HL-60 (cell line): ENCODE results near the gene KRTAP5-2.

ENCODE experiments used
- DNase-seq, 2 experiments: peaks; one replicate each; pipeline ENCODE4 v3.0.0-alpha.2; 2010 to 2020; ENCODE audit warnings: low read depth in 1 of 2, low spot score in 1 of 2
- H3K27ac ChIP-seq: fragments of 250-450 bp; sonication (Bioruptor Pico); replicated peaks from 2 replicates; pipeline ENCODE4 v1.5.1; 2020; ENCODE audit warnings: mild to moderate bottlenecking, moderate library complexity
- H3K27me3 ChIP-seq: fragments of 250-450 bp; sonication (Bioruptor Pico); 2 replicates; pipeline ENCODE4 v1.5.1; 2021; ENCODE audit warnings: mild to moderate bottlenecking, moderate library complexity; ENCODE audit not compliant: insufficient read depth, poor library complexity, severe bottlenecking
- H3K4me3 ChIP-seq: replicated peaks from 2 replicates; pipeline ENCODE4 v1.5.1; 2011; ENCODE audit warnings: mild to moderate bottlenecking, control low read depth, low read length; ENCODE audit not compliant: insufficient read depth
- CTCF ChIP-seq: IDR thresholded peaks from one replicate; pipeline ENCODE4 v1.5.1; 2011; ENCODE audit warnings: low read length, control low read depth, inconsistent platforms; ENCODE audit not compliant: insufficient read depth
- GABPA ChIP-seq: IDR thresholded peaks from 2 replicates; pipeline ENCODE4 v1.6.1; 2012; ENCODE audit warnings: low read depth
- POLR2AphosphoS5 ChIP-seq: IDR thresholded peaks from 2 replicates; pipeline ENCODE4 v1.6.1; 2012; ENCODE audit warnings: low read depth
- SPI1 ChIP-seq: IDR thresholded peaks from 2 replicates; pipeline ENCODE4 v1.6.1; 2012; ENCODE audit warnings: low read depth, mild to moderate bottlenecking, borderline replicate concordance
- TF ChIP-seq, protein P1 (sequence below): IDR thresholded peaks from 2 replicates; pipeline ENCODE4 v1.6.1; 2012; ENCODE audit warnings: low read depth; ENCODE audit not compliant: insufficient replicate concordance

The KRTAP5-2 gene

GRCh38 chr11:1565173-1565903 lies 32.8 kb downstream of the KRTAP5-2 start:
- no peak overlapping the region for H3K27ac ChIP-seq
- TF ChIP-seq SPI1: no peak
- no peak for TF ChIP-seq CTCF
- TF ChIP-seq, protein P1, sequence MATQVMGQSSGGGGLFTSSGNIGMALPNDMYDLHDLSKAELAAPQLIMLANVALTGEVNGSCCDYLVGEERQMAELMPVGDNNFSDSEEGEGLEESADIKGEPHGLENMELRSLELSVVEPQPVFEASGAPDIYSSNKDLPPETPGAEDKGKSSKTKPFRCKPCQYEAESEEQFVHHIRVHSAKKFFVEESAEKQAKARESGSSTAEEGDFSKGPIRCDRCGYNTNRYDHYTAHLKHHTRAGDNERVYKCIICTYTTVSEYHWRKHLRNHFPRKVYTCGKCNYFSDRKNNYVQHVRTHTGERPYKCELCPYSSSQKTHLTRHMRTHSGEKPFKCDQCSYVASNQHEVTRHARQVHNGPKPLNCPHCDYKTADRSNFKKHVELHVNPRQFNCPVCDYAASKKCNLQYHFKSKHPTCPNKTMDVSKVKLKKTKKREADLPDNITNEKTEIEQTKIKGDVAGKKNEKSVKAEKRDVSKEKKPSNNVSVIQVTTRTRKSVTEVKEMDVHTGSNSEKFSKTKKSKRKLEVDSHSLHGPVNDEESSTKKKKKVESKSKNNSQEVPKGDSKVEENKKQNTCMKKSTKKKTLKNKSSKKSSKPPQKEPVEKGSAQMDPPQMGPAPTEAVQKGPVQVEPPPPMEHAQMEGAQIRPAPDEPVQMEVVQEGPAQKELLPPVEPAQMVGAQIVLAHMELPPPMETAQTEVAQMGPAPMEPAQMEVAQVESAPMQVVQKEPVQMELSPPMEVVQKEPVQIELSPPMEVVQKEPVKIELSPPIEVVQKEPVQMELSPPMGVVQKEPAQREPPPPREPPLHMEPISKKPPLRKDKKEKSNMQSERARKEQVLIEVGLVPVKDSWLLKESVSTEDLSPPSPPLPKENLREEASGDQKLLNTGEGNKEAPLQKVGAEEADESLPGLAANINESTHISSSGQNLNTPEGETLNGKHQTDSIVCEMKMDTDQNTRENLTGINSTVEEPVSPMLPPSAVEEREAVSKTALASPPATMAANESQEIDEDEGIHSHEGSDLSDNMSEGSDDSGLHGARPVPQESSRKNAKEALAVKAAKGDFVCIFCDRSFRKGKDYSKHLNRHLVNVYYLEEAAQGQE: no peak
- no peak for TF ChIP-seq GABPA
- TF ChIP-seq POLR2AphosphoS5: no peak
- H3K4me3 ChIP-seq: no peak overlapping the region
- peaks cover 32% of the 10 kb centered on the region for H3K27me3 ChIP-seq
- no peak for DNase-seq

DNA sequence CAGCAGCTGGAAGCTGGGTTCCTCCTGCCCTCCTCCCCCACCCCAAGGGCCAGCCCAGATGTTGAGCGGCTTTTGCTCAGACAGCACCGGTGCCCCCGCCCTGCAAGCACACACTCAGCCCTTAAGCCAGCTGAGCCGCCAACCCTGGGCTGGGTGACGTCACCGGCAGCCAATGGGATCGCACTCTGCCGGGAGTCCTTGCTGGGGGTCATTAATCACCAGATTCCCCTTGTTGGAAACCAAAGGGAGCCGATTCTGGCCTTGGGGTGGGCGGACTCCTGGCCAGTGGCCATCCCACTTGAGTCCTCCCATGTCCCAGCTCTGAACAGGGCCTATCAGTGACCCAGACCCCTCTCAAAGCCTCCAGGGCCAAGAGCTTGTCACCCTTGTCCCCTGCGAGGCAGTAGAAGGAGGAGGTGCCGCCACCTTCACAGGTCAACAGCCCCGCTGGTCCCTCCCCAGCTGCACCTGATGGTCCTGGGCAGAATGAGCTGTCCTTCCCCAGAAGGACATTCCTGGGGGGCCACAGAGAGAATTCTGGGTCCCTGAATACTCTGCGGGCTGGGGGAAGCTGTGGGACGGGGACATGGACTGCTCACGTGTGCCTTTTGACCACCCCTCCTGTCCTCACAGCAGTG lies 33.4 kb downstream of the KRTAP5-2 start:
- Histone ChIP-seq H3K4me3 (no peak overlapping the region), H3K27ac (no peak overlapping the region), H3K27me3 (peaks cover 29% of the 10 kb centered on the region)
- DNase-seq: no peak
- TF ChIP-seq, protein P1: no peak
- TF ChIP-seq CTCF (no peak), POLR2AphosphoS5 (no peak), GABPA (no peak), SPI1 (no peak)

GRCh38 chr11:1563697-1564534 lies 34.2 kb downstream of the KRTAP5-2 start:
- DNase-seq: no peak
- no peak for TF ChIP-seq SPI1
- TF ChIP-seq GABPA: no peak
- TF ChIP-seq POLR2AphosphoS5: no peak
- TF ChIP-seq CTCF: no peak
- TF ChIP-seq, protein P1: no peak
- no peak overlapping the region for H3K4me3 ChIP-seq
- H3K27me3 ChIP-seq: peaks cover 27% of the 10 kb centered on the region
- H3K27ac ChIP-seq: no peak overlapping the region
